ENCODE data around the gene ZDHHC18.
"Not testable (repeated sequence)": the region's sequence is repeated elsewhere in the genome, so short reads cannot be mapped to it uniquely, and the experiment has no call there.

ZDHHC18 gene

GRCh38 chr1:26838474-26839338 lies 12.2 kb downstream of the ZDHHC18 start:
- DNase-seq (ENCODE audit: extremely low spot score): peak; percentile 87
- ChIA-PET POLR2A (interaction anchor here (0.5 to 1.2 kb wide), 5 partner anchors 9 to 522 kb away, joined by 3 to 10 read pairs (median 3); partner anchors contain the start of gene GPATCH3), CTCF (interaction anchor here (0.7 to 4.9 kb wide), 19 partner anchors 10 to 239 kb away, joined by 3 to 39 read pairs (median 6); partner anchors contain the start of genes SFN and ZDHHC18)
- TF ChIP-seq CTCF (IDR thresholded peaks at IDR 0.05; ENCODE audit: control extremely low read depth, extremely low read depth, low read depth, missing control alignments): no peak

GRCh38 chr1:26839339-26839722 lies 12.8 kb downstream of the ZDHHC18 start:
- POLR2A ChIA-PET: interaction anchor here (0.7 to 1.2 kb wide), 4 partner anchors 9 to 61 kb away, joined by 3 to 10 read pairs (median 4); partner anchors contain the start of gene GPATCH3
- CTCF ChIA-PET: interaction anchor here (0.7 to 4.9 kb wide), 15 partner anchors 10 to 240 kb away, joined by 3 to 39 read pairs (median 6); partner anchors contain the start of genes SFN and ZDHHC18
- TF ChIP-seq CTCF (IDR thresholded peaks at IDR 0.05; ENCODE audit: control extremely low read depth, extremely low read depth, low read depth, missing control alignments): no peak
- no peak for DNase-seq (ENCODE audit: extremely low spot score)

GRCh38 chr1:26839779-26840178 lies 13.3 kb downstream of the ZDHHC18 start:
- POLR2A ChIA-PET: interaction anchor here (0.6 kb wide), 1 partner anchor 316 kb away, joined by 4 read pairs; no protein-coding TSS in a partner anchor
- no peak for TF ChIP-seq CTCF (IDR thresholded peaks at IDR 0.05; ENCODE audit: control extremely low read depth, extremely low read depth, low read depth, missing control alignments)
- DNase-seq (ENCODE audit: extremely low spot score): no peak
- CTCF ChIA-PET: interaction anchor here (1.6 to 4.9 kb wide), 6 partner anchors 10 to 47 kb away, joined by 4 to 39 read pairs (median 12); partner anchors contain the start of gene SFN

GRCh38 chr1:26844424-26845196 lies 18.1 kb downstream of the ZDHHC18 start:
- POLR2A ChIA-PET: no interaction called here
- no peak for TF ChIP-seq CTCF (IDR thresholded peaks at IDR 0.05; ENCODE audit: control extremely low read depth, extremely low read depth, low read depth, missing control alignments)
- no peak for DNase-seq (ENCODE audit: extremely low spot score)
- CTCF ChIA-PET: interaction anchor here (1.4 kb wide), 1 partner anchor 35 kb away, joined by 3 read pairs; no protein-coding TSS in a partner anchor

GRCh38 chr1:26847826-26848225 lies 21.3 kb downstream of the ZDHHC18 start:
- ChIA-PET CTCF (interaction anchor here (1.3 to 5.0 kb wide), 2 partner anchors 15 to 246 kb away, joined by 7 to 72 read pairs; partner anchors contain the start of gene SFN), POLR2A (interaction anchor here (0.9 kb wide), 1 partner anchor 9 kb away, joined by 4 read pairs; no protein-coding TSS in a partner anchor)
- not testable (repeated sequence) for DNase-seq (ENCODE audit: extremely low spot score)

- ChIA-PET POLR2A (interaction anchor here (0.9 kb wide), 1 partner anchor 10 kb away, joined by 4 read pairs; no protein-coding TSS in a partner anchor), CTCF (interaction anchor here (0.8 to 5.0 kb wide), 8 partner anchors 10 to 246 kb away, joined by 3 to 72 read pairs (median 8); partner anchors contain the start of genes SFN and ZDHHC18)
- no peak for TF ChIP-seq CTCF (IDR thresholded peaks at IDR 0.05; ENCODE audit: control extremely low read depth, extremely low read depth, low read depth, missing control alignments)
- no peak for DNase-seq (ENCODE audit: extremely low spot score)
Measured at GRCh38 chr1:26848499-26848898, 22.0 kb downstream of the ZDHHC18 start.
